Motor neuron (in vitro differentiated cells): ENCODE data around the gene SCAANT1. TPM values are rescaled to one million over a fixed set of nuclear protein-coding genes. Genes with fewer than 3 reads are reported as not detected.
A peak's percentile ranks its signal among the peaks of the same experiment; 100 is the strongest.

Experiments
- ATAC-seq, 8 experiments: fragments of 200-7000 bp; cut with Tn5 transposase; replicated peaks in 6 of 8; 2 replicates each; pipeline ENCODE4 v1.8.0; 2021; ENCODE audit warnings: mild to moderate bottlenecking in 8 of 8, moderate library complexity in 8 of 8
- H3K27ac ChIP-seq, 2 donors: fragments of 250-450 bp; sonication (Bioruptor Pico); 2 replicates each; pipeline ENCODE4 v1.9.0; 2021; ENCODE audit warnings: antibody characterized with exemption in 2 of 2, mild to moderate bottlenecking in 2 of 2, moderate library complexity in 1 of 2
- H3K4me1 ChIP-seq, 2 donors: fragments of 250-450 bp; sonication (Bioruptor Pico); replicated peaks in 1 of 2; 2 replicates each; pipeline ENCODE4 v1.6.1; 2021; ENCODE audit warnings: antibody characterized with exemption in 2 of 2, mild to moderate bottlenecking in 2 of 2, moderate library complexity in 1 of 2
- H3K4me3 ChIP-seq, 5 donors: fragments of 250-450 bp; sonication (Bioruptor Pico); 2 replicates each; pipeline ENCODE4 v1.9.0; 2021; ENCODE audit warnings: antibody characterized with exemption in 5 of 5, mild to moderate bottlenecking in 5 of 5, moderate library complexity in 4 of 5
- WGBS, 10 experiments: fragments of 450-650 bp; shearing (Covaris generic); methylation state at CpG; one replicate each; pipeline ENCODE4 v1.0.0; 2022; 5-methylcytosine and 5-hydroxymethylcytosine counted together
- in situ Hi-C, 9 experiments: fragments of 400-800 bp; cut with MboI; loops; one replicate each; pipeline ENCODE4 v1.15.0; 2021; ENCODE audit warnings: low sequenced_read_pairs in 9 of 9, low pct_unique_long_range_greater_than_20kb in 2 of 9; ENCODE audit not compliant: unreplicated experiment in 9 of 9
- total RNA-seq, 8 experiments: library from RNA; unstranded; fragments of 300-600 nt; gene quantifications; 2 replicates each; pipeline versions ENCODE4 v1.2.3 to v1.2.4, GENCODE V29; 2022

Gene SCAANT1
- total RNA-seq, 8 experiments from 2014 or later, result 11.4 to 12.1 TPM; not detected in 6

DNA sequence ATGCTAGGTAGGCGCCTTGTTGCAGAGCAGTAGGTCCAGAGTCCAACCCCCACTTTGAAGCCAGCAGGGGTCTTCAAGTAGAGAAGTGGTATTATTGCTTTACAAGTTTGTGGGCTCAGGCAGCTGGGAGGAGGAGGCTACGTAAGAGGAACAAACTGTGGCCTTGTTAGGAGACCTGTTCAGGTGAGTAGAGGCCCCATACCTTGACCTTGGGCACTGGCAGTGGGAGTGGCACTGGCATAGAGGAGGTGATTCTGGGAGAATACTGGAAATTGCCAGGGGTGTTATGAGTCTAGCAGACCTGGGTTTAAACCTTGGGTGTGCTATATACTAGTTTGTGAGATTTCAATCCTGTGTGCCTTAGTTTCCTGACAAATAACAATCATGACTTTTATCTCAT, 34.6 kb upstream of the SCAANT1 start:
- Histone ChIP-seq H3K4me1 (peaks cover 0 to 4% of the 10 kb centered on the region in 2 donors), H3K27ac (no peak overlapping the region), H3K4me3 (no peak overlapping the region)
- in situ Hi-C loops, result no loop called here
- 83 to 100% (median 100%) methylated on average over 1 to 2 of the region's 2 CpGs; no CpG with 5 or more reads in 5 of the 10 experiments for WGBS, 10 experiments
- ATAC-seq, result no peak

DNA sequence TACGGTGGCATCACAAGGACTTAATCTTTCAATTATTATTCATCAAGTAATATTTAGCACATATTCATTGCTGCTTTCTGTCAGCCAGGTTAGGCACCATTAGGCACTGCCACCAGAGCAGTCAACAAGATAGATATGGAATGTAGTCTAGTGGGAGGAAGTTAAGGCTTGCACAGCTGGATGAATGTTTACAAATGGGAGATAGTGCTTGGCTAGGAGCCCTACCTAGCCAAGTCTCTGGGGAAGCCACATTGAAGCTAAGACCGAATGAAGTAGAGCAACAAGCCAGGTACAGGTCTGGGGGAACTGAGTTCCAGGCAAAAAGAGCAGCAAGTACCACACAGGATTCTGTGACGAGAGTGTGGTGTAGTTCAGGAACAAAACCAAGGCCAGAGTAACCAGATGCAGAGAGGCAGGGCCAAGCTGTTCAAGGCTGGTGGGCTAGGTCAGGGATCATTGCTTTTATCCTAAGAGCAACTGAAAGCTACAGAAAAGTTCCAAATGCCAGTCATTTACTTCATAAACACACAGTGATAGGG, 33.4 kb upstream of the SCAANT1 start:
- WGBS, 10 experiments, result 40 to 100% (median 94%) methylated on average over 1 to 3 of the region's 3 CpGs; no CpG with 5 or more reads in 1 of the 10 experiments
- in situ Hi-C loops, result no loop called here
- no peak overlapping the region for H3K27ac ChIP-seq
- H3K4me1 ChIP-seq, result peaks cover 0 to 3% of the 10 kb centered on the region in 2 donors
- peak in 1 of 8 experiments; percentile 48 for ATAC-seq
- no peak overlapping the region for H3K4me3 ChIP-seq

DNA sequence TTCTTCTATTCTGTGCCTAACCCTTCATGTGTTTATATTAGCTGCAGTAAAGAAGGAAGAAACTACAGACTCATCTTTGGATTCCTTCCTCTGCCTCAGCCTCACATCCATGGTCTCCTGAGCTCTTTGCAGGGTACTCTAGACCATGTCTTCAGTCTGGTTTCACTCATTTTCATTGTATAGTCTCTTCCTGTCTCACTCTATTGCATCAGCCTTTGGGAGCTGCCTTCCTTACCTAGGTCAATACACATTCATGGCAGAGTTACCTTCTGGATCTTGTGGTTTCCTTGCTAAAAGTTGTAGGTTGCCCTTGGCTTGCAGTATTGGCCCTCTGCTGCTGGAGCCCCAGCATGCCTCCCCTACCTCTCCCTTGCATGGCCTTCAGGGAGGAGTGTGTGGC, 31.5 kb upstream of the SCAANT1 start:
- H3K4me1 ChIP-seq, result peaks cover 0 to 3% of the 10 kb centered on the region in 2 donors
- ATAC-seq, result no peak
- in situ Hi-C loops, result no loop called here
- H3K4me3 ChIP-seq, result no peak overlapping the region
- no peak overlapping the region for H3K27ac ChIP-seq

DNA sequence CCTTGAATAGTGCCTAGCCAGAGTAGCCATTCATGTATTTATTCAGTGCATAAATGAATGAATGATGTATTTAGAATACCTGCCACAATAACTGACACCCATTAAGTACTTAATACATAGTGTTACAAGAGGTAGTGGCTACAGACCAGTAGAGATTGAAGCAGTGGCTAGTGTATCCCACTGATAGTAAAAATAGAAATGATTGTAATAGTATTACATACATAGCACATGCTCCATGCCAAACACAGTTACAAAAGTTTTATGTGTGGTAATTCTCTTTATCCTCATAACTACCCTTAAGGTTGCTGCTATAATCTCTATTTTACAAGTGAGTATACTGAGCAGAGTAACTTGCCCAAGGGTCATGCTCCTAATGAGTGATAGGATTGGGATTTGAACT, 30.3 kb upstream of the SCAANT1 start:
- no peak for ATAC-seq
- no peak overlapping the region for H3K4me3 ChIP-seq
- in situ Hi-C loops, result no loop called here
- peaks cover 0 to 3% of the 10 kb centered on the region in 2 donors for H3K4me1 ChIP-seq
- H3K27ac ChIP-seq, result no peak overlapping the region

DNA sequence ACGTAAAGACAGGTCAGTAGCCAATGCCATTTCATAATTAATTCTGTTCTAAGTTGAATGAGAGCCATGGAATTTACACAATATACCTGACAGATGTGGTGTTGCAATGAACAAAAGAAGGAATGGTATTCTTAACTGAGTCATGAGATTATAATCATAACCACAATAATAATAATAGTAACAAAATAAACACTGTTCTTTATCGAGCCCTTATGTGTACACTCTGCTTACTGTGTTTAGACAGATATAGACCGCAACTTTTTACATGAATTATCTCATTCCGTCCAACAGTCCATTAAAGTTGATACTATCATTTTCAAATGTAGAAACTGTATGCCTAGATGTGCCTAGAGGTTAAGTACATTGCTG, 28.2 kb upstream of the SCAANT1 start:
- ATAC-seq, result no peak
- in situ Hi-C loops, result no loop called here
- WGBS, 10 experiments, result 64 to 100% (median 99%) methylated on average over 1 to 4 of the region's 4 CpGs
- Histone ChIP-seq H3K27ac (no peak overlapping the region), H3K4me3 (no peak overlapping the region), H3K4me1 (peaks cover 0 to 3% of the 10 kb centered on the region in 2 donors)

DNA sequence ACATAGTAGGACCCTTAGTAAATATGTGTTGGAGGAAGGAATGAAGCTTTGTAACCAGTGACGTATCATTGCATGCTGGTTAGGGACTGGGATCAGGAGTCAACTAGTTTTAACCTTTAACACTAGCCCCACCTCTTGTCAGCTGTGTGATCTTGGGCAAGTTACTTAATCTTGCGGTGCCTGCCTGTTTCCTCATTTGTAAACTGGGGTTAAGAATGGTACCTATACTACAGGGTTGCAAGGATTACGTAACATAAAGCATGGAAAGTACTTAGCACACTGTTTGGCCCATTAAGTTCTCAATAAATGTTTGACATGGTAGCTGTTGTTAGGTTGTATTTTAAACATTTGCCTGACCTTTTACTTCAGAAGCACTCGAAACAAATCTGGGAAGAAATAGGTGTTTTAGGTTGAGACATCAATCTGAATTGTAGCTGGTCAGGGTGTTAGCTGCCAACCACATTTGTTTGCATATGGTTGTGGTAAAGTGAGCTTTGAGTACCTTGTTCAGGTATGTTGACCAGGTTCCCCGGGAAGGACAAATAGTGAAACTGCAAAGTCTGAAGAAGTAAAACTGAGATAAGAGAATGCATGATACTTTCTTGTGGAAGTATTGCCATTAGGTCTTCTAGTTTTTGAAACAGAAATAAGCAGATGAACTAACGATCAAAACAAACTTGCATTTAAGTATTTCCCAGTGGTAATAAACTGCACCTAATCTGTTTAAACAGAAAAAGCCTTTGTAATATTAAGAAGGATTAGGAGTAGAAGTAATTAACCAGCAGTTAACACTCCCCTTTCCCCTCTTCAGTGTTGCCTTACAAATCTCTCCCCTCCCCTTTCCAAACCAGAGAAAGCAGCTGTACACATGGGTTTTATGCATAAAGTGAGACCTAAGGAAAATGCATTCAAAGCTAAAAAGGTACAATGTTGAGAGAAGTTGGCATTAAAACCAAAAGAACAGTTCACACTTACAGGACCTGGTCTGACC, 25.8 kb upstream of the SCAANT1 start:
- no peak for ATAC-seq
- Histone ChIP-seq H3K4me1 (no peaks in the 10 kb centered on the region), H3K4me3 (no peak overlapping the region), H3K27ac (no peak overlapping the region)
- in situ Hi-C loops, result no loop called here
- 45 to 100% (median 88%) methylated on average over 1 to 6 of the region's 6 CpGs for WGBS, 10 experiments

DNA sequence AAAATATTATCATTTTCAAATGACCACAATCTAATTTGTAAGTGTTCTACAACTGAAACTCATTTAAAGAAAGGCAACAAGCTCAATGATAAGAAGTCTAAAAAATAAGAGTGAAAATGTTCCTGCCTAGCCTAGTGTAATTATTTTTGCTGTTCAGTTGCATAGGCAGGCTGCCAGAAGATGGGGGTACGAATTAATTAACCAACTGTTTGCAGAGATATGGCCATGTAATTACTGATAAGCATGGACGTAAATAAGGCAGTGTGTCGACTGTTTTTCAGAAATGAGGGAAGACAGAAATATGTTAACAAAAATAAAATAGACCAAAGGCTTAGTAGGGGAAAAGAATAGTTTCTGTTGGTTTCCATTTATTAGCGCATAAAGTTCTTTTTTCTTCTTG, 24.7 kb upstream of the SCAANT1 start:
- no peak overlapping the region for H3K27ac ChIP-seq
- no peaks in the 10 kb centered on the region for H3K4me1 ChIP-seq
- in situ Hi-C loops, result no loop called here
- no peak overlapping the region for H3K4me3 ChIP-seq
- no peak for ATAC-seq
- WGBS, 10 experiments, result 73 to 100% (median 92%) methylated on average over 1 to 4 of the region's 4 CpGs

DNA sequence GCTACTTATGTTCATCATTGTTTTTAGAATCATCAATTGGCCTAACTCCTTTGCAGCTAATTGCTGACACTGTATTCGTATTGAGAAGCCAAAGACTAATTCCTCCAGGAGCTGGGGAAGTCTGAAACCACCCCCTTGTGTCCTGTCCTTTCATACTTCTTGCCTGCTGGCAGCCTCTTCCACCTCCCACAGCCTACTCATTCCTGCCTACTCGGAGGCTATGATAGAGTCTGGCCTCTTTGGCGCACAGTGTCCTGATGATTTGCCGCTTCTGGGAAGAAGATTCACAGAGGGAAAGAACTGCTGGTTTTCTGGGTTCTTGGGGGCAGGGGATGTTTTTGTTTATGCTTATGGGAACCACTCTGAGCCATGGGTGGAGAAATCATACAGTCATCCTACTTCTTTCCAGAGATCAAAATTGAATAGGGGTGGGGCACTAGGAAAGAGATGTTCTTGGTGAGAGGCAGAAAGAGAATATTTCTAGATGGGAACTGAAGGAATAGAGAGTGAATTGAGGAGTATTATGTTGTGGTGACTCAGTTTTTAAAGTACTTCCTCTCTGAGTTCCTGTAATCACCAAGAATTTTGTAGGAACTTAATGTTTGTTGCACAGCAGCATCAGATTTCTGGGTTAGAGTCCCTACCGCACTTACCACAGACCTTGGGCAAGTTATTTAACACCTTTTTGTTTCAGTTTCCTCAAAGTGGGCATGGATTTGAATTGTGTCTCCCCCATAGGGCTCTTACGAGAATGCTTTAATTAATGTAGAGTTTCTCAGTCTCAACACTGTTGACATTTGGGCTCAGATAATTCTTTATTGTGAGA, 22.1 kb upstream of the SCAANT1 start:
- Histone ChIP-seq H3K4me1 (no peaks in the 10 kb centered on the region), H3K4me3 (no peak overlapping the region), H3K27ac (no peak overlapping the region)
- peak in 3 of 8 experiments; percentile 47 to 95 (median 92) for ATAC-seq
- 28 to 100% (median 68%) methylated on average over 2 to 6 of the region's 6 CpGs for WGBS, 10 experiments
- in situ Hi-C loops, result no loop called here

DNA sequence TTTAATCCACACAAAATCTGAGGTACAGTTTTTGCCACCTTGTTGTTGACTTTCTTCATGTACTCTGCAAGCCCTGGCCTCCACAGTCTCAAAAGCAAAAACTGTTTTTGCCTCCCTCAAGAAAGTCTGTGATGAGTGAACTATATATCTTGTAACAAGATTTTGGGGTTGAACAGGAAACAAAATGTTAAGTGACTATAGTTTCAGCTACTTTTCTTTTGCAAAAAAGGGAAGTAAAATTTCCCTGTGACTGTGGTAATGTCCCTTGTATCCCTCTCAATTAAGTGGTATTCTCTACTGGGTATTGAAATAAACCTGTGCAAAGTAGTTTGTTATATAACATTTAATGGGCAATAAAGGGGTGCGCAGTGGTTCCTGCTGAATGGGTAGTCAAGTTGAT, 21.3 kb upstream of the SCAANT1 start:
- ATAC-seq, result no peak
- Histone ChIP-seq H3K4me3 (no peak overlapping the region), H3K27ac (no peak overlapping the region), H3K4me1 (no peaks in the 10 kb centered on the region)
- 100% methylated on average over 1 of the region's 1 CpG; no CpG with 5 or more reads in 2 of the 10 experiments for WGBS, 10 experiments
- in situ Hi-C loops, result no loop called here

DNA sequence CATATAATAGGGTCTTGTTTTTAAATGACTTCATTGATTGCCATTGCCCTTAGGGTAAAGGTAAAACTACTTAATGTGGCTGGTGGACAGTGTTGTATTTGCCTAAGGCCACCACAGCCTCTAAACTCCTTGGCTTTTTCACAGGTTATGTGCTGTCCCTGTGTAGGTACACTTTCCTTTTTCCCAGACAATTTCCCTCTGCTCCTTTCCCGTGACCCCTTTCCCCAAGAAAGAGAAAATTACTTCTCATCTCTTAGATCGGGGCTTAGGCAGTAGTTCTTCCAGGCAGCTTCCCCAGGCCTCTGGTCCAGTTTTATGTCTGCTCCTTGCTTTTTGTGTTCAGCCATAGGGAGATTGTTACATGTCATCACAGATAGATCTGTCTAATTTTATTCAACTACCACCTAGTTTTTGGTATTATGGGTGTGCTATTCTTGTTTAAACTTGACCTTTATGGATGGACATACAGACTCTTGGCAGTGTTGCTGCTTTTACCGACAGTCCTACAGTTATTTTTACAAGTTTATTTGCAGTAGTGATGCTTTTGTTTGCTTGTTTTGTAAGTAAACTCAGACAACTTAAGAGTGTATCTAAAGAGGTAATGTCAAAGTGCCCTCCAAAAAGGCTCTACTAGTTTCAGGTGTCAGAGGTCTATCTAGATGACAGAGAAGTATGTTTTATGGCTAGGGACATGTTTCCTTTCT, 20.5 kb upstream of the SCAANT1 start:
- 83 to 96% (median 93%) methylated on average over 2 to 3 of the region's 3 CpGs; no CpG with 5 or more reads in 3 of the 10 experiments for WGBS, 10 experiments
- Histone ChIP-seq H3K4me1 (no peaks in the 10 kb centered on the region), H3K4me3 (no peak overlapping the region), H3K27ac (no peak overlapping the region)
- ATAC-seq, result no peak
- in situ Hi-C loops, result no loop called here

DNA sequence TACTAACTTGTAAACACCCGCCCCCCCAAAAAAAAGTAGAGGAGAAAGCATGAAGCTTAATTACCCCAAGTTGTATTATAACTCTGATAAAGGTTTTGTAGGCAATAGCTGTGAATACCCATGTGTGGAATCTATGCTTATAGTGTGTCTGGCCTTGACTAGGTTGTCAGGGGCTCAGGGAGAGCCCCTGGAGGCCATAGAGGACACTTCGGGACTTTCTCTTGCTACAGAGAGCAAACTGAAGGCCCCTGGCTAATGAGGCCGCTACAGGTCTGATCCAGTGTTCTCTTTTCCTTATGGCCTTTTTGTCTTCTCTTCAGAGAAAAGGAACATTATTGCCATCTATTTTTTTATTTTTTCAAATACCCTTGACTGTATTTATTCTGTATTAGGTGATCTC, 19.1 kb upstream of the SCAANT1 start:
- Histone ChIP-seq H3K4me1 (no peaks in the 10 kb centered on the region), H3K27ac (no peak overlapping the region), H3K4me3 (no peak overlapping the region)
- in situ Hi-C loops, result no loop called here
- peak in 1 of 8 experiments; percentile 30 for ATAC-seq
- WGBS, 10 experiments, result 67 to 100% (median 90%) methylated on average over 1 to 3 of the region's 3 CpGs; no CpG with 5 or more reads in 3 of the 10 experiments

DNA sequence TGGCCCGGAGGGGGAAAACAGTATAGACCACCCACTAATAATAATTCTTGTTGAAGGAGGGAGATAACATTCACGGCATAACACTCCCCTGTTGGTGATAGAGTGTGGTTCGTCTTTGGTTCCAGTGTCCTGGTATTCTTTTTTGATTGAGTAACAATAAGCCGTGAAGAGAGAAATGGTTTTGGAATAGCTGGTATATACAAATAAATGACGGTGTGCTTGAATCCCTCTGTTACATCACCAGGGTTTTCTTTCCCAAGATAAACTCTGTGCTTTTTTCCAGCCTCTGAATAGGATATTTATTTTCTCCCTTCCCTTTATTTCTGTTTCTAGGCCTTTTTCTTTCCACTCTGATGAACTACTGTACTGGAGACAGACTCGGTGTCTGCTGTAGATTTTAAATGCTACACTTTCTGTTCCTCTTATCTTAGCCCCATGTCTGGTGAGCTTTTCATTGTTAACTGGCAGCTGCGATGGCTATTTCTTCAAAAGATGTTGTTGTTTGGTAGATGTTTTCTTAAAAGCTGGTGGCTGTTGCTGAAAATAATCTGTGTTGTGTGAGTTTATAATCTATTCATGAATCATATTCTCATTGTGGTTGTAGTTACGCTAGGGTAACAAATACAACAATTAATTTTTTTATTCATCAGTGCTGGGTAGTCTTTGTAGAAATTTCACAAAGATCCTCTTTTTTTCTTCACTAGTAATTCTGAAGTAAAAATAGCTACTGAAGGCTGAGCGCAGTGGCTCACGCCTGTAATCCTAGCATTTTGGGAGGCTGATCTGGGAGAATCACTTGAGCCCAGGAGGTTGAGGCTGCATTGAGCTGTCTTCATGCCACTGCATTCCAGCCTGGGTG, 15.5 kb upstream of the SCAANT1 start:
- Histone ChIP-seq H3K4me3 (no peak overlapping the region), H3K27ac (no peak overlapping the region), H3K4me1 (no peaks in the 10 kb centered on the region)
- 63 to 100% (median 85%) methylated on average over 2 to 10 of the region's 10 CpGs for WGBS, 10 experiments
- in situ Hi-C loops, result no loop called here
- ATAC-seq, result peak in 1 of 8 experiments; percentile 63
